ENCODE data around the gene SLC24A4.

SLC24A4 gene

DNA sequence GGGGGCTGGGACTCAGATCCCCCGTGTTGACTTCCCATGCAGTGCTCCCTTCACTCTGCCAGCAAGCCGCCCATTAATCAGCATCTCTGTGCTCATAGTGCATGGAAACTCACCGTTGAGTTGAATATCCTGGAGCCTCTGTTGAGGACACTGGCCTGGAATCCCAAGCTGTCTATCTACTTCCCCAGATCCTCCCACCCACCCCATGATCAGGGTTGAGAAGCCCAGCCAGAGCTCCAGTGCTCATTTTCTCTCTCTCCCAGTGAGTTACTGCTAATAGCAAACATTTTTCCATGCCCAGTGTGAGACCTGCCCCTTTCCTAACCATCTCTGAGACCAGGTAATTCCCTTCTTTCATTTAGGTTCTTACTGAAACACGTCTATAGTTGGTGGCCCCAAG is 88.2 kb downstream of the SLC24A4 start:
- DNase-seq (ENCODE audit: low spot score) = no peak
- in situ Hi-C loops (cut with MboI; ENCODE audit: low pct_unique_long_range_greater_than_20kb, low sequenced_read_pairs, unreplicated experiment) = no loop called here
- TF ChIP-seq, protein P1, sequence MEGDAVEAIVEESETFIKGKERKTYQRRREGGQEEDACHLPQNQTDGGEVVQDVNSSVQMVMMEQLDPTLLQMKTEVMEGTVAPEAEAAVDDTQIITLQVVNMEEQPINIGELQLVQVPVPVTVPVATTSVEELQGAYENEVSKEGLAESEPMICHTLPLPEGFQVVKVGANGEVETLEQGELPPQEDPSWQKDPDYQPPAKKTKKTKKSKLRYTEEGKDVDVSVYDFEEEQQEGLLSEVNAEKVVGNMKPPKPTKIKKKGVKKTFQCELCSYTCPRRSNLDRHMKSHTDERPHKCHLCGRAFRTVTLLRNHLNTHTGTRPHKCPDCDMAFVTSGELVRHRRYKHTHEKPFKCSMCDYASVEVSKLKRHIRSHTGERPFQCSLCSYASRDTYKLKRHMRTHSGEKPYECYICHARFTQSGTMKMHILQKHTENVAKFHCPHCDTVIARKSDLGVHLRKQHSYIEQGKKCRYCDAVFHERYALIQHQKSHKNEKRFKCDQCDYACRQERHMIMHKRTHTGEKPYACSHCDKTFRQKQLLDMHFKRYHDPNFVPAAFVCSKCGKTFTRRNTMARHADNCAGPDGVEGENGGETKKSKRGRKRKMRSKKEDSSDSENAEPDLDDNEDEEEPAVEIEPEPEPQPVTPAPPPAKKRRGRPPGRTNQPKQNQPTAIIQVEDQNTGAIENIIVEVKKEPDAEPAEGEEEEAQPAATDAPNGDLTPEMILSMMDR (IDR thresholded peaks at IDR 0.05; ENCODE audit: extremely low read depth, insufficient read depth, missing control alignments) = no peak

DNA sequence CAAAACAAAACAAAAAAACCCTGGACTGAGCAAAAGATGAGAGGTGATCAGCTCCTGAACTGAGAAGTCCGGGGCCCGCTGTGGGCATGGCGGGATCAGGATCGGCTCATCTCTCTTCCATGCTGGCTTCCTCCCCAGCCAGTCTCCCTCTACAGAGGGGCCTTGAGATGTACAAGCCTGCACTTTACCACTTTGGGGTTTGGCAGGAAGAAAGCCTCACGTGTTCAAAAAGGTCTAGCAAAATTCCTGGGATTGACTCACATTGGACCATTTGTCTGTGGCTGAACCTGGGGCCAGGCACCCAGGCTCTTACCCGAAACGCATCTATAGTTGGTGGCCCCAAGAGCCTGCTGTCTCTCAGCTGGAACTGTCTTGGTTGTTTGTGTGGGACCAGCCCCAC is 89.0 kb downstream of the SLC24A4 start:
- TF ChIP-seq, protein P1 (IDR thresholded peaks at IDR 0.05; ENCODE audit: extremely low read depth, insufficient read depth, missing control alignments) = no peak
- in situ Hi-C loops (cut with MboI; ENCODE audit: low pct_unique_long_range_greater_than_20kb, low sequenced_read_pairs, unreplicated experiment) = no loop called here
- DNase-seq (ENCODE audit: low spot score) = no peak

DNA sequence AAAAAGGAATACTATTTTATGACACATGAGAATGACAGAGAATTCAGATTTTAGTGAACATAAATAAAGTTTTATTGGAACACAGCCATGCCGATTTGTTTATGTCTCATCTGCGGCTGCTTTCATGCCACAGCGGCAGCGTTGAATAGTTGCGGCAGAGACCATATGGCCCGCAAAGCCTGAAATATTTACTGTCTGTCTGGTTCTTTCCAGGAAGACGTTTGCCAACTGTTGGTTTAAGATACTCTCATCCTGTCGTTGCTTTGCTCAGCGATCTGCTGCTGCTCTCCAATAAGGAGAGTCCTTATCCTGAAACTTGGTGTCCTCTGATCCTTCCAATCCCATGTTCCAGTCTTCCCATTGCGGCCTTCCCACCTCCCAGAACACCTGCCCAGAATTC is 89.9 kb downstream of the SLC24A4 start:
- no peak for DNase-seq (ENCODE audit: low spot score)
- TF ChIP-seq, protein P1 (IDR thresholded peaks at IDR 0.05; ENCODE audit: extremely low read depth, insufficient read depth, missing control alignments) = no peak
- in situ Hi-C loops (cut with MboI; ENCODE audit: low pct_unique_long_range_greater_than_20kb, low sequenced_read_pairs, unreplicated experiment) = no loop called here

DNA sequence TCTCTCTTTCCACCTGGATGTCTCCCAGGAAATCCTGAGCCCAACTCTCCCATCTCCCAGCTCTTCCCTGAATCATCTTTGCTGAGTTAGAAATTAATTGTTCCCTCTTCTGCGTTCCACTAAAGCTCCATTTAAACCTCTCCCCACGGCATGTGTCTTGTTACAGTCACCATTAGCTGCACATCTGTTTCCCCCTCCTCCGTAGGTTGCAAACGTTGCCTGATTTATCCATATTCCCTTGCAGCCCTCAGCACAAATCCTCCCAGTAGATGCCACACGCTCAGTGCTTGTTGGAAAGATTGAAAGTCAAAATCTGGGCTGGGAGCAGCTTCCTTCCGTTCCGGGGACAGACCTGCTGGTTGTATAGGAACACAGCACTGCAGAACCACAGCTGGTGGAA is 90.4 kb downstream of the SLC24A4 start:
- in situ Hi-C loops (cut with MboI; ENCODE audit: low pct_unique_long_range_greater_than_20kb, low sequenced_read_pairs, unreplicated experiment) = no loop called here
- no peak for DNase-seq (ENCODE audit: low spot score)
- TF ChIP-seq, protein P1 (IDR thresholded peaks at IDR 0.05; ENCODE audit: extremely low read depth, insufficient read depth, missing control alignments) = no peak

DNA sequence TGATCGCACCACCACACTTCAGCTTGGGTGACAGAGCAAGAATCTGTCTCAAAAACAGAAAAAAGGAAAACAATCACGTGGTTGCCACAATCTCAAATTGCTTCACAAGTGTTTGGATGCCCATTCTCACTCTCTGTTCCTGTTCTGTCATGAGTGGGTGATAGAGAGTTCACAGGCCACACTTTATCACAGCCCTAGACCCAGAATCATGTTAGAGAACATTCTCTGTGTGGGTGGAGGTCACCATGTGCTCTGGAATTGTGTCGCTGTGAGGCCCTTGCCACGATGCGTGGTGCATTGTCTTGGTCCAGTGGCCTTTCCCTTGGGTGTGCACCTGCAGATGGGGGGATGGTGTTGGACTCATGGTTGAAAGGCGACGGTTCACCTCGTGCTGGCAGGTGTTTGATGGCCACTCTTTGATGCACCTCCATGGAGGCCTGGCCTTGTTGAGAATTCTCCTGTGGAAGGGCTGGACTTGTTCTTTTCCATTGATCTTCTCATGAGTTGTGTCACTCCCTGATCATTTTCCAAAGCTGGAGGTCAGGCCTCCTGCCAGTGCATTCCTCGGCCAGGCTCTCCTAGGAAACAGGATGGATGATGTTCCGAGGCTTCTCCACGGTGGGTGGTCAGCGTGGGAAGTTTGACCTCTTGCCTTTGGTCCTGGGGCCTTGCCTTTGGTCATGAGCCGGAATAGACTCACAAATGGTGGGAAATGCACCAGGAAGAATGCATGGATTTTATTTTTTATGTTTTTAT is 91.9 kb downstream of the SLC24A4 start:
- no peak for DNase-seq (ENCODE audit: low spot score)
- in situ Hi-C loops (cut with MboI; ENCODE audit: low pct_unique_long_range_greater_than_20kb, low sequenced_read_pairs, unreplicated experiment) = no loop called here
- TF ChIP-seq, protein P1 (IDR thresholded peaks at IDR 0.05; ENCODE audit: extremely low read depth, insufficient read depth, missing control alignments) = no peak

DNA sequence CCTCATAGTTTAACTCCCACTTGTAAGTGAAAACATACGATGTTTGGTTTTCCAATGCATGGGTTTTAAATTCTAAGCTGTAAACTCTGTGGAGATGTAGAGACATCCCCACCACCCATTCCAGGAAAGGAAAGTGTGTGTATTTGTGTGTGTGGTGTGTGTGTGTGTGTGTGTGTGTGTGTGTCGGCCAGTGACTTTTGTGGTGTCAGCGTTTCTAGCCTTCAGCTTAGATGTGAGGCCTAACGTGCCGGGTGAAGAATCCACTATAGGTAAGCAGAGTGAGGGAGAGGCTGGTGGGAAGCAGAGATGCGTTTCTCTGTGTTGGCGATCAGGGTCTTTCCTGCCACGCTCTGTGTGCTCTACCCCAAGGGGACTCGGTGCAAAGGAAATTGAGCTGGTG is 93.0 kb downstream of the SLC24A4 start:
- in situ Hi-C loops (cut with MboI; ENCODE audit: low pct_unique_long_range_greater_than_20kb, low sequenced_read_pairs, unreplicated experiment) = no loop called here
- TF ChIP-seq, protein P1 (IDR thresholded peaks at IDR 0.05; ENCODE audit: extremely low read depth, insufficient read depth, missing control alignments) = no peak
- no peak for DNase-seq (ENCODE audit: low spot score)
